Measurements from ENCODE around the gene PRKAR2B. TPM values are rescaled to one million over a fixed set of nuclear protein-coding genes. Genes with fewer than 3 reads are reported as not detected.
A peak's percentile ranks its signal among the peaks of the same experiment; 100 is the strongest.
"Not testable (repeated sequence)": the region's sequence is repeated elsewhere in the genome, so short reads cannot be mapped to it uniquely, and the experiment has no call there.

Gene PRKAR2B
- total RNA-seq, 1 experiment from 2014 or later, result 0.06 TPM

GRCh38 chr7:107077699-107078516 lies 33.4 kb downstream of the PRKAR2B start:
- DNase-seq (ENCODE audit: low read depth), result no peak

GRCh38 chr7:107078517-107078966 lies 34.0 kb downstream of the PRKAR2B start:
- DNase-seq (ENCODE audit: low read depth), result peak; percentile 46

- DNase-seq (ENCODE audit: low read depth), result no peak
These were observed 34.9 kb downstream of the PRKAR2B start for GRCh38 chr7:107079212-107079940.

DNA sequence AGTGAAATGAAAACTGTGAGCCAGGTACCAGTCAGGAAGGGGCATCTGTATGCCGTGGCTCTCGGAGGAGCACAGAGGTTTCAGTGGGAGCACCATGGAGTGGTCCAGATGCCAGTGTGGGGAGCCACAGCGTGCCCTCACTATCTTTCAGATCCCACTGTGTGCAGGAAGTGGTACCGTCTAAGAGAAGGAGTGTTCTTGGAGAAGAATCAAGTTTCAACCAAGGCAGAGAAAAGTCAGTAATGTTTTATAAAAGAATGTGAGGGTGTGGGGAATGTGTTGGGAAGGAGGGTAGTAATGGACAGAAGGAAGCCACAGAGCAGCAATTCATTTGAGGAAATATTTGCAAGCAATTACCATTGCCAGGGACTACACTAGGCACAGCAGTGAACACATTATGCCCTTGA lies 35.6 kb downstream of the PRKAR2B start:
- no peak for DNase-seq (ENCODE audit: low read depth)

DNA sequence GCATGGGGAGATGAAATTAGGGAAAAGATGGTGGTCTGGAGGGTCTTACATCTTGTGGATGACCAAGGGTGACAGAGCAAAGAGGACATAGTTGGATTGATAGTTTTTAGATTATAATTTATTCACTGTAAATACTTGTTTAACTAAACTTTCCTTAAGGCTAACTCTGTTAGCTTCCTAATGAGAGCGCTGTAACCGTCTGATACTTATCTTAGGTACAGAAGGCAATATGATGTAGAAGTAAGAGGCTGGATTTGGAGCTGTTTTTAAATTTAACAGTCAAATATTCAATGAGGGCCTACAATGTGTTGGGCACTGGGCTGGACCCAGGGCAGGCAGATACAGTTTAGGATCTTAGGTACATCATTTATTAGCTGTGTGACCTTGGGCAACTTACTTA lies 36.0 kb downstream of the PRKAR2B start:
- DNase-seq (ENCODE audit: low read depth), result no peak

DNA sequence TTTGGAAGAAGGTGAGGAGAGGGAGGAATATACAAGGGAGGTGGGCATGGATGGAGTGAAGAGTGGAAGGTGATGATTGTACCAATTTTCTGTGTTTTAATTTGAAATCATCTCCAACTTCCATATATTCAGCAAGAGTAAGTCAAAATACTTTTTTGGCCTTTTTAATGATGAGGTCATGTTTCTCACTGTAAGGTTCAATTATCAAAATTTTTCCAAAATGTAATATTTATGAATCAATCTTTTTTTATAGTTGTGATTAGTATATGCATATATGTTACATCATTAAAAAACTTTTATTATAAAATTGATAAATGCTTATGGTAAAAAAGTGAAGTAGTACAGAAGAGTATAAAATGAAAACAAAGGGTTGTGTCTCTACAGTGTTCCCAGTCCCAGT lies 40.7 kb downstream of the PRKAR2B start:
- DNase-seq (ENCODE audit: low read depth), result no peak

GRCh38 chr7:107089627-107090026 lies 45.1 kb downstream of the PRKAR2B start:
- no peak for DNase-seq (ENCODE audit: low read depth)

DNA sequence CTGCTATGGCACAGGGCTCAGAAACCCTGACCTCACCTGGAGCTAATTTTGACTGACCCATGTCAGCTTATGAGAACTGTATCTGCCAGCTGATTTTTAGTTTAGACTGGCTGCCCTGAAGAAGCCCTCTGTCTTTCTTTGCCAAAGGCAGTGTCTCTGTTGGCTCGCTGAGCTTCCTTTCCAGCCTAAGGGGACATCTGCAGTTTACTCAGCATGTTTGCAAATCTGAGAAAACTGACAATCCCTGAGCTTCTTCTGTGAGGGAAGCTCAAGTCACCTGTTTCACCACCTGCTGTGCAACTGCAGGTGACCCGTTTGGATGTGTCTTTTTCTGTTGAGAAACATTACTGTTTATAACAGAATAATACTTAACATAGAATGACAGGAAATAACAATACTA lies 46.0 kb downstream of the PRKAR2B start:
- no peak for DNase-seq (ENCODE audit: low read depth)

GRCh38 chr7:107091306-107091705 lies 46.8 kb downstream of the PRKAR2B start:
- DNase-seq (ENCODE audit: low read depth), result no peak

DNA sequence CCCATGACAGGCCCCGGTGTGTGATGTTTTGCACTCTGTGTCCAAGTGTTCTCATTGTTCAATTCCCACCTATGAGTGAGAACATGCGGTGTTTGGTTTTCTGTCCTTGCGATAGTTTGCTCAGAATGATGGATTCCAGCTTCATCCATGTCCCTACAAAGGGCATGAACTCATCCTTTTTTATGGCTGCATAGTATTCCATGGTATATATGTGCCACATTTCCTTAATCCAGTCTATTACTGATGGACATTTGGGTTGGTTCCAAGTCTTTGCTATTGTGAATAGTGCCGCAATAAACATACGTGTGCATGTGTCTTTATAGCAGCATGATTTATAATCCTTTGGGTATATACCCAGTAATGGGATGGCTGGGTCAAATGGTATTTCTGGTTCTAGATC lies 49.2 kb downstream of the PRKAR2B start:
- DNase-seq (ENCODE audit: low read depth), result not testable (repeated sequence)

DNA sequence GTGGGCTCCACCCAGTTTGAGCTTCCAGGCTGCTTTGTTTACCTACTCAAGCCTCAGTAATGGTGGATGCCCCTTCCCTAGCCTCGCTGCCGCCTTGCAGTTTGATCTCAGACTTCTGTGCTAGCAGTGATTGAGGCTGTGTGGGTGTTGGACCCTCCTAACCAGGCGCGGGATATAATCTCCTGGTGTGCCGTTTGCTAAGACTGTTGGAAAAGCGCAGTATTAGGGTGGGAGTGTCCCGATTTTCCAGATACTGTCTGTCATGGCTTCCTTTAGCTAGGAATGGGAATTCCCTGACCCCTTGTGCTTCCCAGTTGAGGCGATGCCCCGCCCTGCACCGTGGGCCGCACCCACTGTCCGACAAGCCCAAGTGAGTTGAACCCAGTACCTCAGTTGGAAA lies 54.6 kb downstream of the PRKAR2B start:
- DNase-seq (ENCODE audit: low read depth), result not testable (repeated sequence)

DNA sequence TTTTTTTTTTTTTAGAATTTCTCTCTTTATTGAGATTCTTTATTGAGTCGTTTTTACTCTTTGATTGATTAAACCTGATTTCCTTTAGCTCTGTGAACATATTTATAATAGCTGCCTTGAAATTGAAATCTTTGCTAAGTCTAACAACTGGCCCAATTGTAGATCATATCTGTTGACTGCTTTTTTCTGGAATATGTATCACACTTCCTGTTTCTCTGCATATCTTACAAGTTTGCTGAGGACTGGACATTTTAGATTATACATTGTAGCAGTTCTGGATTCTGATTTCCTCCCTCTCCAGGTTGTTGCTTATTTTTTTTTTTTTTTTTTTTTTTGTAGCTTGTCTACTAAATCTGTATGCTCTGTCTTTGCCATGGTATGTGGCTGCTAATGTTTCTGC lies 56.3 kb downstream of the PRKAR2B start:
- no peak for DNase-seq (ENCODE audit: low read depth)

DNA sequence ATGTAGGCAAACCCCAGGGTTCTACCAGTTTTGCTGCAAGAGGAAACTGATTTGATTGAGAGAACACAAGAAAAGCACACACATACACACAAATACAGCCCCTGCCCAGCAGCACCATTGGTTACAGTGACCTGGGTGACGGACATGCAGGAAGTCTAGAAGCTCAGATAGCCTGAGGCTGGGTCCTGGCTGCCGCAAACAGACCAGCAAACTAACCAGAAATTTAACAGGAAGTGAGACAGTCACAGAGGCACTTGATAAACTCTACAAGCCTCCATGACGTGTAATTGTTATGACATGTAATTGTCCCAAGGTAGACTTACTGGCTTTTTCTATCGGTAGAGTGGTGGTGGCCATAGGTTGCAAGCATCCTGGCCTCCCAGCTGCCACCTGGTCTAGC lies 58.9 kb downstream of the PRKAR2B start:
- no peak for DNase-seq (ENCODE audit: low read depth)

DNA sequence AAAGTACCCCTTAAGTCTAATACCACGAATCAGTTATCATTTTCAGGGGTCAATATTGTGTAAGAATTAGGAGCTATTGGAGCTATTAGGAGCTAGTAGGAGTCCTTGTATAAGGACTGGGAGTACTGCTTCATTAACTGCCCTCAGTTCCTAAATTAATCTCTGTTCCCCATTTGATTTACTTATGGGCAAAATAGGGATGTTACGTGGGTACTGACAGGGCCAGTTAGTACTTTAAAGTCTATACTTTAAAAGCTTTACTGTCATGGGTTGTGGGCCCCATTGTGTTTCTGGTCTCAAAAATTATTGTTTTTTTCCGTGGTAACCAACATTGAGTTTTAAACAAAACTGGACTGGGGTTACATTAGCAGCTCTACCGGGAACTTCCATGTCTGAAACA lies 60.3 kb downstream of the PRKAR2B start:
- DNase-seq (ENCODE audit: low read depth), result no peak

GRCh38 chr7:107105591-107106245 lies 61.2 kb downstream of the PRKAR2B start:
- DNase-seq (ENCODE audit: low read depth), result no peak

DNA sequence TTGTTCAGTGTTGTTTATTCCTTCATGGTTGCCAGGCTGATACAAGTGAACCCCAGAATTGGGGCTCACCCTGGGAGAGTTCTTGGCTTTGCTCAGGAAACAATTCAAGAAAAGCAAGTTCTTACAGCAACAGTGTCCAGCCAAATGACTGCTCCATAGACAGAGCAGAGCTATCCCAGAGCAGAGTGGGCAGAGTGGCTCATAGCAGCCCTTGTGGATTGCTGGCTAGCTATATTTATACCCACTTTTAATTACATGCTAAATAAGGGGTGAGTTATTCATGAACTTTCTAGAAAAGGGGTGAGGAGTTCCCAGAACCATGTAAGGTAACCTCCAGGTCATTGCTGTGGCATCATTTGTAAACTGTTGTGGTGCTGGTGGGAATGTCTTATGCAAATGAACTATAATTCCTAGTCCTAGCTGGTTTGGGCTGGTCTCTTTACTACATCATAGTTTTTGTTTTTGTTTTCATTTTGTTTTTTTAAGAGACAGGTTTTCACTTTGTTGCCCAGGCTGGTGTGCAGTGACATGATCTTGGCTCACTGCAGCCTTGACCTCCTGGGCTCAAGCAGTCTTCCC lies 64.4 kb downstream of the PRKAR2B start:
- no peak for DNase-seq (ENCODE audit: low read depth)

DNA sequence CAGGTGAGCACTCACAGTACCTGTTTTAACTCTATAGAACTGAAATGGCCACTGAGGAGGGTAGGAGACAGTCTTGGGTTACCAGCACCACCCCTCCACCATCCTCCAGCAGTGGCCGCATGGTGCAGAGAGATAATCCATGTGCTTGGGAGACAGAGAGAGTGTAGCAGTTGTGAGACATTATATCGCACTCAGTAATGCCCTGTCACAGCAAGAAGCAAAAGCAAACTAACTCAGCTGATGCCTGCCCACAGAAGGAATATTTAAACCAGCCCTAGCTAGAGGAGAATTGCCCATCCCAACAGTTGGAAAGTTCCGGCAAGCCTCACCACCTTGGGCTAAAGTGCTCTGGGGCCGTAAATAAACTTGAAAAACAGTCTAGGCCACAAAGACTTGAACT lies 65.5 kb downstream of the PRKAR2B start:
- DNase-seq (ENCODE audit: low read depth), result no peak

- no peak for DNase-seq (ENCODE audit: low read depth)
These were observed 66.7 kb downstream of the PRKAR2B start for GRCh38 chr7:107111196-107111595.

- no peak for DNase-seq (ENCODE audit: low read depth)
These were observed 69.4 kb downstream of the PRKAR2B start for GRCh38 chr7:107113866-107114265.

- DNase-seq (ENCODE audit: low read depth), result no peak
These were observed 70.6 kb downstream of the PRKAR2B start for GRCh38 chr7:107115114-107115513.

- DNase-seq (ENCODE audit: low read depth), result no peak
These were observed 71.4 kb downstream of the PRKAR2B start for GRCh38 chr7:107115762-107116540.
